HEK293 (cell line): ENCODE data around the gene ABCF2.

Source experiments
- GLI4 ChIP-seq: fragments of 450-650 bp; formaldehyde crosslinking; IDR thresholded peaks from 2 replicates; pipeline ENCODE4 v1.5.1; 2016; ENCODE audit warnings: missing biosample characterization, missing genetic modification characterization
- KLF1 ChIP-seq: fragments of 450-650 bp; formaldehyde crosslinking; IDR thresholded peaks from 2 replicates; pipeline ENCODE4 v1.5.1; 2016; ENCODE audit warnings: missing biosample characterization, missing genetic modification characterization
- YY1 ChIP-seq: fragments of 450-650 bp; formaldehyde crosslinking; IDR thresholded peaks from 2 replicates; pipeline ENCODE4 v1.5.1; 2018; ENCODE audit warnings: missing biosample characterization, missing genetic modification characterization
- ZNF121 ChIP-seq: fragments of 450-650 bp; formaldehyde crosslinking; IDR thresholded peaks from 2 replicates; pipeline ENCODE4 v1.5.1; 2016; ENCODE audit warnings: missing biosample characterization, missing genetic modification characterization
- ZNF16 ChIP-seq: fragments of 450-650 bp; formaldehyde crosslinking; IDR thresholded peaks from 2 replicates; pipeline ENCODE4 v1.5.1; 2016; ENCODE audit warnings: low read depth, missing biosample characterization, missing genetic modification characterization
- ZNF23 ChIP-seq: fragments of 450-650 bp; formaldehyde crosslinking; IDR thresholded peaks from 2 replicates; pipeline ENCODE4 v1.5.1; 2016; ENCODE audit warnings: missing biosample characterization, missing genetic modification characterization, borderline replicate concordance
- ZNF24 ChIP-seq: fragments of 450-650 bp; formaldehyde crosslinking; IDR thresholded peaks from 2 replicates; pipeline ENCODE4 v1.5.1; 2016; ENCODE audit warnings: missing biosample characterization, missing genetic modification characterization
- ZNF274 ChIP-seq, 2 experiments: fragments of 200-500 bp in 1 of 2; fragments of 450-650 bp in 1 of 2; sonication (Bioruptor generic) in 1 of 2; formaldehyde crosslinking in 1 of 2; IDR thresholded peaks; 2 replicates each; pipeline versions ENCODE4 v1.5.1 to v1.6.1; 2014 to 2016; ENCODE audit warnings: borderline replicate concordance in 1 of 2, inconsistent platforms in 1 of 2, low read length in 1 of 2, missing biosample characterization in 1 of 2, missing genetic modification characterization in 1 of 2
- ZNF473 ChIP-seq: fragments of 450-650 bp; formaldehyde crosslinking; IDR thresholded peaks from 2 replicates; pipeline ENCODE4 v1.5.1; 2017; ENCODE audit warnings: missing biosample characterization, missing genetic modification characterization
- TF ChIP-seq, protein P1 (sequence below): fragments of 450-650 bp; formaldehyde crosslinking; IDR thresholded peaks from 2 replicates; pipeline ENCODE4 v1.5.1; 2016; ENCODE audit warnings: missing biosample characterization, missing genetic modification characterization
- TF ChIP-seq, protein P2 (sequence below): fragments of 450-650 bp; formaldehyde crosslinking; optimal IDR thresholded peaks from 2 replicates; pipeline ENCODE3; 2016; ENCODE audit warnings: missing biosample characterization, mild to moderate bottlenecking, missing genetic modification characterization

DNA sequence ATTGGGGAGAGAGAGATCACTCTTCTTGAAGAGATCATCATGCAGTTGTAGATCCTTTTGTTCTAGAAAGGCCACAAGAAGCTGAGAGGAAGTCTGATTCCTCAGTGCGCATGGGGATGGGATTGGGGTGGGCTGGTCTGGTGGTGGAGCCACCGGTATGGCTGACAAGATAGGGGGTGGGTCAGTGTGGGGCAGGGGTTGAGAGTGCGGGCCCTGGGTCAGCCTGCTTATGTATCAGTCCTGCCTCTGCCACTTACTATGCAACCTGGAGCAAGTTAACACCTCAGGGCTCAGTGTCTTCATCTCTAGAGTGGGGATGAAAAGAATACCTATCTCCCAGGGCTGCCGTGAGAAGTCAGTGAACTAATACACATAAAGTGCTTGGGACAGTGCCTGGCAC, 13.5 kb upstream of the ABCF2 start:
- TF ChIP-seq ZNF23 (tag by site-specific recombination) (no peak), ZNF473 (tag by site-specific recombination) (no peak), ZNF121 (tag by site-specific recombination) (no peak), ZNF24 (tag by site-specific recombination) (no peak), GLI4 (tag by site-specific recombination) (no peak), YY1 (tag by site-specific recombination) (no peak), ZNF274 (IDR thresholded peaks at IDR 0.05; ENCODE audit: low read length) (no peak), ZNF274 (tag by site-specific recombination; IDR thresholded peaks at IDR 0.05; ENCODE audit: borderline replicate concordance) (no peak), ZNF16 (tag by site-specific recombination) (no peak), KLF1 (no peak)
- TF ChIP-seq, protein P1, sequence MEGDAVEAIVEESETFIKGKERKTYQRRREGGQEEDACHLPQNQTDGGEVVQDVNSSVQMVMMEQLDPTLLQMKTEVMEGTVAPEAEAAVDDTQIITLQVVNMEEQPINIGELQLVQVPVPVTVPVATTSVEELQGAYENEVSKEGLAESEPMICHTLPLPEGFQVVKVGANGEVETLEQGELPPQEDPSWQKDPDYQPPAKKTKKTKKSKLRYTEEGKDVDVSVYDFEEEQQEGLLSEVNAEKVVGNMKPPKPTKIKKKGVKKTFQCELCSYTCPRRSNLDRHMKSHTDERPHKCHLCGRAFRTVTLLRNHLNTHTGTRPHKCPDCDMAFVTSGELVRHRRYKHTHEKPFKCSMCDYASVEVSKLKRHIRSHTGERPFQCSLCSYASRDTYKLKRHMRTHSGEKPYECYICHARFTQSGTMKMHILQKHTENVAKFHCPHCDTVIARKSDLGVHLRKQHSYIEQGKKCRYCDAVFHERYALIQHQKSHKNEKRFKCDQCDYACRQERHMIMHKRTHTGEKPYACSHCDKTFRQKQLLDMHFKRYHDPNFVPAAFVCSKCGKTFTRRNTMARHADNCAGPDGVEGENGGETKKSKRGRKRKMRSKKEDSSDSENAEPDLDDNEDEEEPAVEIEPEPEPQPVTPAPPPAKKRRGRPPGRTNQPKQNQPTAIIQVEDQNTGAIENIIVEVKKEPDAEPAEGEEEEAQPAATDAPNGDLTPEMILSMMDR (tag by site-specific recombination), result no peak
- TF ChIP-seq, protein P2, sequence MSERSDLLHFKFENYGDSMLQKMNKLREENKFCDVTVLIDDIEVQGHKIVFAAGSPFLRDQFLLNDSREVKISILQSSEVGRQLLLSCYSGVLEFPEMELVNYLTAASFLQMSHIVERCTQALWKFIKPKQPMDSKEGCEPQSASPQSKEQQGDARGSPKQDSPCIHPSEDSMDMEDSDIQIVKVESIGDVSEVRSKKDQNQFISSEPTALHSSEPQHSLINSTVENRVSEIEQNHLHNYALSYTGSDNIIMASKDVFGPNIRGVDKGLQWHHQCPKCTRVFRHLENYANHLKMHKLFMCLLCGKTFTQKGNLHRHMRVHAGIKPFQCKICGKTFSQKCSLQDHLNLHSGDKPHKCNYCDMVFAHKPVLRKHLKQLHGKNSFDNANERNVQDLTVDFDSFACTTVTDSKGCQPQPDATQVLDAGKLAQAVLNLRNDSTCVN (tag by site-specific recombination), result no peak
